Stimulated activated CD8-positive, alpha-beta memory T cell treated with anti-CD3 and anti-CD28 coated beads, Interleukin-12 subunit alpha, Interleukin-12 subunit beta, amount 100 ng/mL, for 24 hours (primary cell): ENCODE data around the gene TRIM9.
"Not testable (repeated sequence)": the region's sequence is repeated elsewhere in the genome, so short reads cannot be mapped to it uniquely, and the experiment has no call there.

Experiments
- DNase-seq: peaks from one replicate; pipeline ENCODE4 v3.0.0-alpha.2; 2020; ENCODE audit errors: extremely low read depth

TRIM9 gene

DNA sequence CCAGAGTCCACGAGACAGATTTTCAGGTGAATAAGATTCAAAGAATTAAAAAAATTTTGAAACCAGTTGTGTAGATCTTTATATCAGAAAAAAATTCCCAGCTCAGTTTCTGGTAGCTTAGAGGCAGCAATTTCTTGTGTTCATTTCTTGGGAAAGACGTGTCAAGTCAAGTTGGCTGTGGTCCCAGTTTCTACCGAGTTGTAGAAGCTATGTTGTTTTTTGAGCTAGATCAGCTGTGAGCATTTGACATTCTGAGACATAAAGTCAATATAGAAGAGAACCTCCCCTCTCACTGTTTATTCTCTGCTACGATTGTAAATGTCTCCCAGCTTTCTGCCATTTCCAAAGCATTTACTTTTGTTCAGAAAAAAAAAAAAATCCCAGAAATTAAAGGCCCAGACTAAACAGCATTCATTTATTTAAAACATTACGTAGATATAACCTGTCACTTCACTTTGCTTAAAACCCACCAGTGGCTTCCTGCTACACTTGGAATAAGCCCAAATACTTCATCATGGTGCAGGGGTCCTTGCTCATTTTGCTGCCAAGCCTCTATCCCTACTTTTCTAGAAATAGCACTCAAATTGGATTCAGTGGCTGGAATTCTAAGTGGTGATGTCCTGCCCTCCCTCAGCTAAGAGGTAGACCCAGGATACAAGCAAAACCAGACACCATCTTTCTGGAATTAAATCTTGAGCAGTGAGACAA, 130.1 kb downstream of the TRIM9 start:
- no peak for DNase-seq

DNA sequence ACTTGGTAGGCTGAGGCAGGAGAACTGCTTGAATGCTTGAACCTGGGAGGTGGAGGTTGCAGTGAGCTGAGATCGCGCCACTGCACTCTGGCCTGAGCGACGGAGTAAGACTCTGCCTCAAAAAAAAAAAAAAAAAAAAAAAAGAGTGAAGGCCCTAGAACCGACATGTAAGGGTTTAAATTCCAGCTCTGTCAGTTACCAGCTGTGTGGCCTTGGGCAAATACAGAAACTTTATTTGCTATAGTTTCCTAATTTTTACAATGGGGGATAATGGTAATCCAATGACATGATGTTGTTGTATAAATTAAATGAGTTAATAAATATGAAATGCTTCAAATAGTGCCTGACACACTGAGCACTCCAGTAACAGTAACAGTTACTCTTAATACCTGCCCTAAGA, 131.0 kb downstream of the TRIM9 start:
- no peak for DNase-seq

GRCh38 chr14:50961605-50962221, 133.2 kb downstream of the TRIM9 start:
- DNase-seq: no peak

- DNase-seq: no peak
Measured at GRCh38 chr14:50957296-50957695, 137.6 kb downstream of the TRIM9 start.

- not testable (repeated sequence) for DNase-seq
Measured at GRCh38 chr14:50956421-50956820, 138.5 kb downstream of the TRIM9 start.

- DNase-seq: no peak
Measured at GRCh38 chr14:50955373-50956043, 139.4 kb downstream of the TRIM9 start.

- DNase-seq: no peak
Measured at GRCh38 chr14:50954811-50955372, 140.0 kb downstream of the TRIM9 start.

DNA sequence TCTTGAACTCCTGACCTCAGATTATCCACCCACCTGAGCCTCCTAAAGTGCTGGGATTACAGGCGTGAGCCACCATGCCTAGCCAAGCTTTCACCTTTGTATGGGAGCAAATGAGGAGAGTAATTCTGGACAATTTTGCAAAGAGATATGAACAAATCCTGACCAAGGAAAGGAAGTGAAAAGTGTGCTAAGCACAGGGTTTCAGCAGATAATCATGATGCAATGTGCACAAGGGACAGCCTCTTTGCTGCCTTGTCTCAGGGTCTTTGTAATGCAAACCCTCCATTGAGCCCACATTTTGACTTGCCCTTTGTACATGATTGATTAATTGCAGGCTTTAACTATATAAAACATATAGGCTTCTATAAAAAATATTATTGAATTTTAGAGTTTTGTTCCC, 141.4 kb downstream of the TRIM9 start:
- DNase-seq: no peak

- no peak for DNase-seq
Measured at GRCh38 chr14:50951032-50951431, 143.9 kb downstream of the TRIM9 start.

- DNase-seq: no peak
Measured at GRCh38 chr14:50948205-50948604, 146.7 kb downstream of the TRIM9 start.

- no peak for DNase-seq
Measured at GRCh38 chr14:50947446-50947845, 147.5 kb downstream of the TRIM9 start.

- DNase-seq: no peak
Measured at GRCh38 chr14:50946234-50946935, 148.5 kb downstream of the TRIM9 start.

DNA sequence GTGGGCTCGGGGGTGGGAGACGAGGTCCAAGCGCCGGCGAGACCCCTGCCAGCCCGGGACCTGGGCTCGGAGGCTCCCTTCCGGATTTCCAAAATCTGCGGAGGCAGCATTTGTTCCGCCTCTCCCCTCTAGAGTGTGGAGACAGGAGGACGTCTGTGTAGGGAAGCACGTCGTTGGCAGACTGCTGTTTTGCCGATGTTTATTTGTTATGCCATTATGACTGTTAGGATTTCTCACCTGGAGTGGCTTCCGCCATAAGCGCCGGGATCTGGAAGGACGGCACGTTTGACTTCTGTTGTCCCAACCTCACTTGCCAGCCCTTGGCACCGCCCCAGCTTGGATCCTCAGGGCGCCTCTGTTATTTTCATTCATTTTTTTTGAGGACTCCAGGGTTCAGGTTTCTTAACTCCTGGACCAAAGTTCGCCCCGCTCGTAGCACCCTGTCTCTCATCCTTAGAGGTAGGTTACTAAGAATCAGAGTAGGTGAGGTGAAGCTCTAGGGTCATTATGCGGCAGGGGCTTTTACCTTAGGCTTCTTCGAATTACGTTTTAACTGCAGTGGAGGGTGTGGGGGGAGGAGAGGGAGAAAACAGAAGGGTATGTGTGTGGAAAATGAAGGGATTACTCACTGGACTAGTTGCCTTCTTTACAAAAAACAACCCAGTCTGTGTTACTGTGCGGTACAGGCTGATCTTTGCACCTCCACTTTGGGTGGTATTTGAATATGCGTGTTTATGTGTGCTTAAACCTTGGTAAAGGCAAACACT, 150.1 kb downstream of the TRIM9 start:
- no peak for DNase-seq

DNA sequence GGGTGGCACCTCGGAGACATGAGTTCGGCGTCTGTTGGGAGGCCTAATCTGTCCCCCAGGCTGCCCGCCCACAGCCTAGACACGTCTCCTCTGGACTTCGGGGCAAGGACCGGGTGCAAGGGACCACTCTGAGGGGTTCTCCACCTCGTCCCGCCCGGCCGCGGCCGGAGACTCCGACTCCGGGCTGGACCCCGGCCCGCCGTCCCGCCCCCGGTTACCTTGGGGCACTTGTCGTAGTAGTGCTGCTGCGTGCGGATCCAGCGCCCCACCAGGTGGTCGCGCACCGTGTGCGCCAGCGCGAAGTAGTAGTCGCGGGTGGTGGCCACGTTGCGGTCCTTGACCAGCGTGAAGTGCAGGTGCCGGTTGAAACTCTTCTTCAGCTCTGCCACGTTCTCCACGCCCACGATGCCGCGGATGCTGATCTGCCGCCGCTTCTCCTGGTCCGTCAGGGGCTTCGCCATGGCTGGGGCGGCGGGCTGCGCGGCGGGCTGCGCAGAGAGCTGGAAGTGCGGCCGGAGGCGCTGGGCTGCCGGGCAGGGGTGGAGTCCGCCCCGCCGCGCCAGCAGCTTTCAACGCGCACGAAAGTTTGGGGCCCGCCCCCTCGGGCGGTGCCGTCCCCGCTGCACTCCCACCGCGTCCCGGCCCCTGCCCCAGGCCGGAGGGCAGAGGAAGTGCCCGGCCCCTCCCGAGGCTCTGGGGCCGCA, 150.8 kb downstream of the TRIM9 start, which contains the start of gene PYGL:
PYGL (minus strand) TSS at position 541 of the 704 bp plus-strand sequence; CDS start at position 461, 80 bp downstream.
- DNase-seq: no peak

DNA sequence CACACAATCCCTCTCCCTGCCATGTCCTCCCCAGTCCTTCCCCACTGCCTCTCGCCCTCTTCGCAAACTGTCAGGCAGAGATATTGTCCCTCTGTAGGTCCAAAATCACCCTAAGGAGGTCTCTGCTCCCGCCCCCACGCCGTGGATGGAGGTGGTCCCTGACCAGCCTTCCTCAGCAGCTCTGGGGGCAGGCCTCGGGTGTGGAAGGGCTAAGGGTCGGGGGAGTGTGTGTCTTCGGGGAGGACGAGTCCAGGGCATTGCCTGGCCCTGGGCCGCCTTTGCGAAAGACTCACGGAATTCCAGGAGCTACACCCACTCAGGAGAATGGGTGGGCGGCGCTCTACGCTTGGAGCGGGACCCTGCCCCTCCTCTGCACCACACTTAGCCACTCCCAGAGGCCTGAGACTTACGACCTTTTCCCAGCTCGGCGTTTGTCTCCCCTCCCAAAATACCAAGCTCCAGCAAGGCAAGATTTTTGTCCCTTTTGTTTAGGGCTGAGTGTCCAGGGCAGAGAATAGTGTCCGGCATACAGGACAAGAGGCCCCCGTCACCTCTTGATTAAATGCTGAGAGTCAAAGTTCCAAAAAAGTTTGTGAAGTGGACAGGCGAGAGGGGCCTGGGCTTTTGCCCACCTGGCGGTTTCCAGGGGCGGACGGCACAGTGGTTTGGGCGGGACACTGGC, 151.5 kb downstream of the TRIM9 start:
- DNase-seq: no peak

- DNase-seq: not testable (repeated sequence)
Measured at GRCh38 chr14:50941638-50942037, 153.3 kb downstream of the TRIM9 start.

DNA sequence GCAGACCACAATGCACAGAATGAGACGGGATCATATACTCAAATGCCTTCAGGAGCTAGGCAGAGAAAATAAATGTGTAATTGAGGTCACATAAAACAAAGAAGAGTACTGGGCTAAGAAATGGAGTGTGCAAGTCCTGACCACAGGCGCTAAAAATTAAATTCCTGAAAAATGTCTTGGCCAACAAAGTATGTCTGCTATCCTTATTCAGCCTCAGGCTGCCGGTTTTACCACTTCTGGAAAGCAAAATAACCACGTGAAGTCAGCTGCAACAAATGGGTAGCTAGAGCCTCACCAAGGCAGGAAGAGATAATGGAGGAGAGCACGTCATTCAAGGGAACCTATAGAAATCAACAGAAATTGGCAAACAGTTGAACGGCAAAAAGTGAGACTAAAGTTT, 153.8 kb downstream of the TRIM9 start:
- no peak for DNase-seq

GRCh38 chr14:50937800-50938199, 157.1 kb downstream of the TRIM9 start:
- no peak for DNase-seq

- no peak for DNase-seq
Measured at GRCh38 chr14:50937325-50937724, 157.6 kb downstream of the TRIM9 start.

DNA sequence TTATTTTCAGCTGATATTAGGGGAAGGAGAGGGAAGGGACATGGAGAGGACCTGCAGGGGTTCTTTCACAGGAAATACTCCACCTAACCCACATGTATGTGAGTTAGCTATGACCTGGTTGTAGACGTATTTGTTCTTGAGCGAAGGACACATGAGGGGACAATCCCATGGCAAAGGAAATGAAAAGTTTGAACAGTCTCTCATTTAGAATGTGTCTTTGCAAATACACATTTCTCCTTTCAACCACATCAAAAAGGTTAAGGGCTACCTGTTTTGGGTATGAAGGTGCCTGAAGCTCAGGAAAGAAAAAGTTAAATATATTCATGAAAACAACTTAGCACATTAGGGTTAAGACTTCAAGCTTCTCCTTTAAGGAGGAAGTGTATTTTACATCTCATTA, 158.0 kb downstream of the TRIM9 start:
- DNase-seq: no peak
